ENCODE measurements around the gene NBPF11.
"Not testable (repeated sequence)": the region's sequence is repeated elsewhere in the genome, so short reads cannot be mapped to it uniquely, and the experiment has no call there.

NBPF11 gene

GRCh38 chr1:148143223-148143622 lies 8.9 kb downstream of the NBPF11 start:
- not testable (repeated sequence) for H3K9me3 ChIP-seq (ENCODE audit: low read length); H3K4me1 ChIP-seq (ENCODE audit: insufficient read depth, low read length)

GRCh38 chr1:148141936-148142335 lies 10.1 kb downstream of the NBPF11 start:
- not testable (repeated sequence) for H3K9me3 ChIP-seq (ENCODE audit: low read length)

More at GRCh38 chr1:148143223-148143622, 8.9 kb downstream of the NBPF11 start:
- not testable (repeated sequence) for H3K27me3 ChIP-seq (ENCODE audit: insufficient read depth, low read length); H2AFZ ChIP-seq (ENCODE audit: low read depth, low read length); H3K4me3 ChIP-seq (ENCODE audit: low read length); H3K36me3 ChIP-seq (ENCODE audit: insufficient read depth, low read length)

GRCh38 chr1:148138606-148139005 lies 13.5 kb downstream of the NBPF11 start:
- H3K36me3 ChIP-seq (ENCODE audit: insufficient read depth, low read length); H3K4me3 ChIP-seq (ENCODE audit: low read length); H3K4me1 ChIP-seq (ENCODE audit: insufficient read depth, low read length); H3K27me3 ChIP-seq (ENCODE audit: insufficient read depth, low read length); H2AFZ ChIP-seq (ENCODE audit: low read depth, low read length); H3K9me3 ChIP-seq (ENCODE audit: low read length): not testable (repeated sequence)

More at GRCh38 chr1:148141936-148142335, 10.1 kb downstream of the NBPF11 start:
- not testable (repeated sequence) for H3K27me3 ChIP-seq (ENCODE audit: insufficient read depth, low read length); H2AFZ ChIP-seq (ENCODE audit: low read depth, low read length); H3K4me1 ChIP-seq (ENCODE audit: insufficient read depth, low read length); H3K4me3 ChIP-seq (ENCODE audit: low read length); H3K36me3 ChIP-seq (ENCODE audit: insufficient read depth, low read length)

GRCh38 chr1:148122341-148122740 lies 29.7 kb downstream of the NBPF11 start:
- not testable (repeated sequence) for H3K36me3 ChIP-seq (ENCODE audit: insufficient read depth, low read length)

GRCh38 chr1:148120395-148120794 lies 31.7 kb downstream of the NBPF11 start:
- H3K9me3 ChIP-seq (ENCODE audit: low read length); H3K4me3 ChIP-seq (ENCODE audit: low read length); H2AFZ ChIP-seq (ENCODE audit: low read depth, low read length); H3K27me3 ChIP-seq (ENCODE audit: insufficient read depth, low read length); H3K4me1 ChIP-seq (ENCODE audit: insufficient read depth, low read length); H3K36me3 ChIP-seq (ENCODE audit: insufficient read depth, low read length): not testable (repeated sequence)

More at GRCh38 chr1:148122341-148122740, 29.7 kb downstream of the NBPF11 start:
- H3K9me3 ChIP-seq (ENCODE audit: low read length); H3K27me3 ChIP-seq (ENCODE audit: insufficient read depth, low read length); H2AFZ ChIP-seq (ENCODE audit: low read depth, low read length); H3K4me1 ChIP-seq (ENCODE audit: insufficient read depth, low read length); H3K4me3 ChIP-seq (ENCODE audit: low read length): not testable (repeated sequence)

GRCh38 chr1:148095732-148096131 lies 56.3 kb downstream of the NBPF11 start:
- not testable (repeated sequence) for H3K27me3 ChIP-seq (ENCODE audit: insufficient read depth, low read length); H3K9me3 ChIP-seq (ENCODE audit: low read length); H3K4me1 ChIP-seq (ENCODE audit: insufficient read depth, low read length); H3K4me3 ChIP-seq (ENCODE audit: low read length); H2AFZ ChIP-seq (ENCODE audit: low read depth, low read length); H3K36me3 ChIP-seq (ENCODE audit: insufficient read depth, low read length)

GRCh38 chr1:148086196-148086595 lies 65.9 kb downstream of the NBPF11 start:
- not testable (repeated sequence) for H3K27me3 ChIP-seq (ENCODE audit: insufficient read depth, low read length); H3K4me3 ChIP-seq (ENCODE audit: low read length); H3K9me3 ChIP-seq (ENCODE audit: low read length); H3K4me1 ChIP-seq (ENCODE audit: insufficient read depth, low read length); H2AFZ ChIP-seq (ENCODE audit: low read depth, low read length); H3K36me3 ChIP-seq (ENCODE audit: insufficient read depth, low read length)

- not testable (repeated sequence) for H3K4me1 ChIP-seq (ENCODE audit: insufficient read depth, low read length); H3K27me3 ChIP-seq (ENCODE audit: insufficient read depth, low read length); H3K4me3 ChIP-seq (ENCODE audit: low read length); H3K9me3 ChIP-seq (ENCODE audit: low read length); H3K36me3 ChIP-seq (ENCODE audit: insufficient read depth, low read length); H2AFZ ChIP-seq (ENCODE audit: low read depth, low read length)
These were observed 70.9 kb downstream of the NBPF11 start for GRCh38 chr1:148081205-148081604.

GRCh38 chr1:148078632-148079519 lies 73.2 kb downstream of the NBPF11 start:
- H3K9me3 ChIP-seq (ENCODE audit: low read length); H2AFZ ChIP-seq (ENCODE audit: low read depth, low read length); H3K27me3 ChIP-seq (ENCODE audit: insufficient read depth, low read length); H3K4me3 ChIP-seq (ENCODE audit: low read length); H3K36me3 ChIP-seq (ENCODE audit: insufficient read depth, low read length); H3K4me1 ChIP-seq (ENCODE audit: insufficient read depth, low read length): not testable (repeated sequence)

GRCh38 chr1:148078090-148078489 lies 74.0 kb downstream of the NBPF11 start:
- H3K9me3 ChIP-seq (ENCODE audit: low read length); H3K4me1 ChIP-seq (ENCODE audit: insufficient read depth, low read length); H3K4me3 ChIP-seq (ENCODE audit: low read length); H2AFZ ChIP-seq (ENCODE audit: low read depth, low read length); H3K27me3 ChIP-seq (ENCODE audit: insufficient read depth, low read length); H3K36me3 ChIP-seq (ENCODE audit: insufficient read depth, low read length): not testable (repeated sequence)

- H3K9me3 ChIP-seq (ENCODE audit: low read length); H3K4me3 ChIP-seq (ENCODE audit: low read length): not testable (repeated sequence)
These were observed 74.6 kb downstream of the NBPF11 start for GRCh38 chr1:148077458-148077857.

GRCh38 chr1:148073392-148073791 lies 78.7 kb downstream of the NBPF11 start:
- H3K36me3 ChIP-seq (ENCODE audit: insufficient read depth, low read length); H3K27me3 ChIP-seq (ENCODE audit: insufficient read depth, low read length); H2AFZ ChIP-seq (ENCODE audit: low read depth, low read length); H3K4me1 ChIP-seq (ENCODE audit: insufficient read depth, low read length); H3K4me3 ChIP-seq (ENCODE audit: low read length); H3K9me3 ChIP-seq (ENCODE audit: low read length): not testable (repeated sequence)

More at GRCh38 chr1:148077458-148077857, 74.6 kb downstream of the NBPF11 start:
- not testable (repeated sequence) for H3K27me3 ChIP-seq (ENCODE audit: insufficient read depth, low read length); H3K36me3 ChIP-seq (ENCODE audit: insufficient read depth, low read length); H2AFZ ChIP-seq (ENCODE audit: low read depth, low read length); H3K4me1 ChIP-seq (ENCODE audit: insufficient read depth, low read length)

GRCh38 chr1:148068606-148069005 lies 83.5 kb downstream of the NBPF11 start:
- H3K4me3 ChIP-seq (ENCODE audit: low read length); H3K4me1 ChIP-seq (ENCODE audit: insufficient read depth, low read length); H3K9me3 ChIP-seq (ENCODE audit: low read length); H2AFZ ChIP-seq (ENCODE audit: low read depth, low read length); H3K36me3 ChIP-seq (ENCODE audit: insufficient read depth, low read length); H3K27me3 ChIP-seq (ENCODE audit: insufficient read depth, low read length): not testable (repeated sequence)

- H3K36me3 ChIP-seq (ENCODE audit: insufficient read depth, low read length); H3K4me1 ChIP-seq (ENCODE audit: insufficient read depth, low read length); H3K4me3 ChIP-seq (ENCODE audit: low read length); H3K9me3 ChIP-seq (ENCODE audit: low read length); H2AFZ ChIP-seq (ENCODE audit: low read depth, low read length); H3K27me3 ChIP-seq (ENCODE audit: insufficient read depth, low read length): not testable (repeated sequence)
These were observed 83.9 kb downstream of the NBPF11 start for GRCh38 chr1:148068201-148068600.
